ENCODE measurements around the gene RAB9B.
"Not testable (repeated sequence)": the region's sequence is repeated elsewhere in the genome, so short reads cannot be mapped to it uniquely, and the experiment has no call there.

RAB9B gene

GRCh38 chrX:103831803-103832544, at the start of gene RAB9B:
RAB9B (minus strand) TSS chrX:103832257; CDS start chrX:103825784, 6,473 bp downstream.
- DNase-seq: peak; percentile 72

GRCh38 chrX:103879339-103879738, 47.3 kb upstream of the RAB9B start:
- no peak for DNase-seq

- no peak for DNase-seq
Observed at GRCh38 chrX:103878466-103879122, 46.5 kb upstream of the RAB9B start.

GRCh38 chrX:103877571-103877970, 45.5 kb upstream of the RAB9B start:
- DNase-seq: no peak

- no peak for DNase-seq
Observed at GRCh38 chrX:103864886-103865534, 33.0 kb upstream of the RAB9B start.

- no peak for DNase-seq
Observed at GRCh38 chrX:103864149-103864548, 32.1 kb upstream of the RAB9B start.

- DNase-seq: no peak
Observed at GRCh38 chrX:103861200-103861599, 29.1 kb upstream of the RAB9B start.

GRCh38 chrX:103849558-103849957, 17.5 kb upstream of the RAB9B start:
- no peak for DNase-seq

GRCh38 chrX:103847174-103847870, 15.3 kb upstream of the RAB9B start:
- no peak for DNase-seq

GRCh38 chrX:103846386-103846785, 14.3 kb upstream of the RAB9B start:
- DNase-seq: no peak

- DNase-seq: peak; percentile 27
Observed at GRCh38 chrX:103845165-103845653, 13.2 kb upstream of the RAB9B start.

- peak; percentile 19 for DNase-seq
Observed at GRCh38 chrX:103839404-103839803, 7.3 kb upstream of the RAB9B start.

- no peak for DNase-seq
Observed at GRCh38 chrX:103831342-103831802, 685 bp downstream of the RAB9B start.

- DNase-seq: no peak
Observed at GRCh38 chrX:103830848-103831247, 1.2 kb downstream of the RAB9B start.

GRCh38 chrX:103828529-103828928, 3.5 kb downstream of the RAB9B start:
- DNase-seq: no peak

GRCh38 chrX:103825881-103826280, 6.2 kb downstream of the RAB9B start:
- no peak for DNase-seq

GRCh38 chrX:103823591-103823990, 8.5 kb downstream of the RAB9B start:
- no peak for DNase-seq

- DNase-seq: not testable (repeated sequence)
Observed at GRCh38 chrX:103820802-103821201, 11.3 kb downstream of the RAB9B start.

GRCh38 chrX:103818842-103819619, 13.0 kb downstream of the RAB9B start:
- no peak for DNase-seq

- no peak for DNase-seq
Observed at GRCh38 chrX:103817502-103817901, 14.6 kb downstream of the RAB9B start.

- DNase-seq: not testable (repeated sequence)
Observed at GRCh38 chrX:103817101-103817500, 15.0 kb downstream of the RAB9B start.

- no peak for DNase-seq
Observed at GRCh38 chrX:103811858-103812257, 20.2 kb downstream of the RAB9B start.

Data from stimulated activated CD4-positive, alpha-beta T cell treated with anti-CD3 and anti-CD28 coated beads, Interleukin-1b, Interleukin-23, amount 100 ng/mL, for 48 hours (primary cell).